Thyroid gland (tissue), 4 donors: ENCODE measurements around the gene SCFD2.

Source experiments
- POLR2A ChIP-seq, 2 donors: fragments of 450-650 bp; IDR thresholded peaks; one replicate each; pipeline ENCODE4 v1.6.1; 2017; ENCODE audit warnings: antibody characterized with exemption in 2 of 2, mild to moderate bottlenecking in 2 of 2, moderate library complexity in 1 of 2
- TF ChIP-seq, protein P1 (sequence below), 6 experiments: fragments of 200-600 bp in 3 of 6; fragments of 450-650 bp in 3 of 6; sonication (generic) in 3 of 6; IDR thresholded peaks; one replicate each; pipeline ENCODE4 v1.5.1; 2016 to 2019; ENCODE audit warnings: antibody characterized with exemption in 6 of 6, mild to moderate bottlenecking in 2 of 6, inconsistent platforms in 1 of 6, moderate library complexity in 1 of 6

DNA sequence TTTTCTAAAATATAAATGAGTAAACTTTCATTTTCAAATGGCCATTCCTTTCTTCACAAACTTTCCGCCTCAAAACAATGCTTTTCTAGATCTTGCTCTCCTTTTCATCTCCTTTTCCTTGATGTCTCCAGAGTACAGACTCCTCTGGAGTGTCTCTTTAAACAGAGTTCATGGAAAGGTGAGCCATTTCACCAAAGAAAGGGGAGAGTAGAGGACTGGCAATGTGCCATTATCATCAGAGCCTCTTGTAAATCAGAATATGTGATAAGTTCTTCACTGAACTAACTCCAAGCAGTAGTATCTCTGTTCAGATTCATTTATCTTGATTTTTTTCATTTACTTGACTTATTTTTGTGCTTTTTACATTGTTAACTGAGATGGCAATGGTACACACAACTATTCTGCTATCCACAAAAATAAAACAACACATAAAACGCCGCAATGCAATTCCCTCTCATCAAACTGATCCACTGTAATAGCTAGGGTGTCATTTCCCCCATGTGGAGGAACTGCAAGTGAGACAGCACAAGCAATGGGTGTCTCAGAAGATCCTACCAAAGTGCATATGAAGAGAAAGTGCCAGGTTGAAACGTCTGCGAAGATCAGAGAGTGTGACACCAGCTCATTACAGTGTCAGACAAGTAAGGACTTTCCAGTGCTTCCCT is 378.3 kb downstream of the SCFD2 start:
- TF ChIP-seq, protein P1, sequence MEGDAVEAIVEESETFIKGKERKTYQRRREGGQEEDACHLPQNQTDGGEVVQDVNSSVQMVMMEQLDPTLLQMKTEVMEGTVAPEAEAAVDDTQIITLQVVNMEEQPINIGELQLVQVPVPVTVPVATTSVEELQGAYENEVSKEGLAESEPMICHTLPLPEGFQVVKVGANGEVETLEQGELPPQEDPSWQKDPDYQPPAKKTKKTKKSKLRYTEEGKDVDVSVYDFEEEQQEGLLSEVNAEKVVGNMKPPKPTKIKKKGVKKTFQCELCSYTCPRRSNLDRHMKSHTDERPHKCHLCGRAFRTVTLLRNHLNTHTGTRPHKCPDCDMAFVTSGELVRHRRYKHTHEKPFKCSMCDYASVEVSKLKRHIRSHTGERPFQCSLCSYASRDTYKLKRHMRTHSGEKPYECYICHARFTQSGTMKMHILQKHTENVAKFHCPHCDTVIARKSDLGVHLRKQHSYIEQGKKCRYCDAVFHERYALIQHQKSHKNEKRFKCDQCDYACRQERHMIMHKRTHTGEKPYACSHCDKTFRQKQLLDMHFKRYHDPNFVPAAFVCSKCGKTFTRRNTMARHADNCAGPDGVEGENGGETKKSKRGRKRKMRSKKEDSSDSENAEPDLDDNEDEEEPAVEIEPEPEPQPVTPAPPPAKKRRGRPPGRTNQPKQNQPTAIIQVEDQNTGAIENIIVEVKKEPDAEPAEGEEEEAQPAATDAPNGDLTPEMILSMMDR (IDR thresholded peaks at IDR 0.05): no peak
- no peak for TF ChIP-seq POLR2A (IDR thresholded peaks at IDR 0.05)
